Esophagus squamous epithelium (tissue), 5 donors: Measurements from ENCODE around the gene SHQ1. TPM values are rescaled to one million over a fixed set of nuclear protein-coding genes. Genes with fewer than 3 reads are reported as not detected.

Experiments used
- DNase-seq: peaks from one replicate; lab custom pipeline; 2025; lab: John Stamatoyannopoulos, UW
- H3K27ac ChIP-seq, 4 donors: fragments of 200-600 bp; sonication (generic); one replicate each; pipeline ENCODE4 v1.5.1; 2016 to 2019; ENCODE audit warnings: mild to moderate bottlenecking in 1 of 4
- H3K27me3 ChIP-seq, 4 donors: fragments of 200-600 bp; sonication (generic); 1 replicate in 3 of 4; 2 replicates in 1 of 4; pipeline versions ENCODE4 v1.5.1 to v1.6.0; 2017 to 2021; ENCODE audit warnings: antibody characterized with exemption in 1 of 4
- H3K36me3 ChIP-seq, 3 donors: fragments of 200-600 bp; sonication (generic); one replicate each; pipeline ENCODE4 v1.5.1; 2016 to 2019
- H3K4me1 ChIP-seq, 3 donors: fragments of 200-600 bp; sonication (generic); one replicate each; pipeline ENCODE4 v1.5.1; 2017 to 2019
- H3K4me3 ChIP-seq, 4 donors: fragments of 200-600 bp; sonication (generic); 1 replicate in 3 of 4; 2 replicates in 1 of 4; pipeline ENCODE4 v1.5.1; 2016 to 2019; ENCODE audit warnings: mild to moderate bottlenecking in 2 of 4, moderate library complexity in 1 of 4
- H3K9me3 ChIP-seq, 3 donors: fragments of 200-600 bp; sonication (generic); one replicate each; pipeline ENCODE4 v1.5.1; 2016 to 2019
- POLR2A ChIP-seq, 4 donors: fragments of 450-650 bp; IDR thresholded peaks; one replicate each; pipeline ENCODE4 v1.6.1; 2017; ENCODE audit warnings: antibody characterized with exemption in 4 of 4, mild to moderate bottlenecking in 4 of 4, moderate library complexity in 3 of 4
- WGBS, 2 donors: methylation state at CpG; one replicate each; pipeline ENCODE4 v1.1.5; 2018; 5-methylcytosine and 5-hydroxymethylcytosine counted together
- intact Hi-C: fragments of 100-400 bp; cut with DNase I; formaldehyde crosslinking; loops from one replicate; pipeline ENCODE4 v1.15.0; 2022
- total RNA-seq, 4 donors: library from RNA; depleted of rRNA; stranded (reverse); fragments of >200 nt; gene quantifications; one replicate each; pipeline ENCODE4 v1.1.0, GENCODE V29; 2016
- TF ChIP-seq, protein P1 (sequence below), 6 experiments: fragments of 450-650 bp in 4 of 6; fragments of 200-600 bp in 2 of 6; sonication (generic) in 2 of 6; IDR thresholded peaks; one replicate each; pipeline ENCODE4 v1.5.1; 2016 to 2019; ENCODE audit warnings: antibody characterized with exemption in 6 of 6, mild to moderate bottlenecking in 4 of 6, moderate library complexity in 4 of 6
- donor health status: DM: yes; HTN: yes; CAD: no.

The SHQ1 gene
- total RNA-seq, 4 donors from 2014 or later = 6.7 to 13.4 (median 12.5) TPM

DNA sequence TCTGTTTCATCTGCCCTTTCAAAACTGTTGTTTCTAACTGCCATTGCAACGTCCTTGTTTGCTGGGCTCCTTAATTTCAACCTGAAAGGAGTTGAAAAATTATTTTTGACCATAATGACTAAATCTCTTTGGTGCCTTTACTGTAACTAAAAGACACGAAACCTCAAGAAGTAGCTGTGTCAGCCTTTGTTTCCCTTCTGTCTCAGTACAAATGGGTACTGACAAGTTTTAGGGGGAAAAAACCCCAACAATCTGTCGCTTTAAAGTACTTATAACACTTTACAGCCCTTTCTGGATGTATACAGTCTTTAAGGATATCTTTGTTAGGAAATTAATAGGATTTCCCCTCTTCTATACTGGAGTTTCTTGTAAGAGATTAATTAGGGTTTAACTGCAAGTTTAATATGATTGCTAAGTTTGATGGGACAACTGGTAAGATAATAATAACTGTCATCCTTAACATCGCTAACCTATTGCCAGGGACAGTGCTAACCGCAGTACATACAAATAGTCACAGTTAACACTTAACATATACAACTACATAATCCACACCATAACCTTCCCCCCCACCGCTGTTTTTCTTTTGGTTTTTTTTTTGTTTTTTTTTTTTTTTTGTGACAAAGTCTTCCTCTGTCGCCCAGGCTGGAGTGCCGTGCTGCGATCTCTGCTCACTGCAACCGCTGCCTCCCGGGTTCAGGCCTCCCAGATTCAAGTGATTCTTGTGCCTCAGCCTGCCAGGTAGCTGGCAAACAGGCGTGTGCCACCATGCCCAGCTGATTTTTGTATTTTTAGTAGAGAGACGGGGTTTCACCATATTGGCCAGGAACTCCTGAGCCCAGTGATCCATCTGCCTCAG is 41.3 kb upstream of the SHQ1 start:
- H3K4me3 ChIP-seq = peak overlapping the region in 3 of 4 donors; percentile 40 to 67 (median 52)
- WGBS, 2 donors = 62 to 67% methylated on average over 11 to 13 of the region's 13 CpGs

DNA sequence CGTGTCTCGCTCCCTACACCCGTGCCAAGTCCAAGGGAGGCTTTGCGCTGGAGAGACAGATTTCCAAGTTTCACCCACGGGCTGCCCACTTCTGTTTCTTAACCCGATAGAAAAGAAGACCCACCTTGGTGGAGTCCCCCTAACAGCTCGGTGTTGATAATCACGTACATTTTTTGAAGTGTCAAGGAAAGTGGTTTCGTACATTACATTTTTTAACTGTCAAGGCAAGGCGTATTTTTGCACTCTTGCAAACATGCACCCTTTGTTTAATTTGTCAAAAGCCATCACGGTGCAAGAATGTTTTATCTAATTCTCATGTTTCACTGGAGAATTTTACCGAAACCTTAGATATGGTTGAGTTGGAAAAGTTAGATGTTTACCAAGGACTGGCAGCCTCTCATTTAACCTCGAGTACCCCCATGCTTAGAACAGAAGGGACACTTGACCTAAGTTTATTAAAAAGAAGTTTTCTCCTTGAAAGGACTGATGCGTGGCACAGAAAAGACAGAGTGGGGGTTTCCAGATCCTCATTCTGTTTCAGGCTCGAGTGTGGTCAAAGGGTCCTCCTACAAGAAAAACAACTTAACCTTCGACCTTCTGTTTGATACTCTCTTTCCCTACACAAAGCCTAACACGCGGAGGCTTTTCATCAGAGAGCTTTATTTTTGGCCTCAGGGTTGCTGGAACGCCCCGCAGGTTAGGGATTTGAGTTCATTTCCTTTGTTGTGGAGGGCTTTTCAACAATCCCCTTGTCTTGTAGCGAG is 40.5 kb upstream of the SHQ1 start:
- DNase-seq = no peak
- Histone ChIP-seq H3K27me3 (peaks cover 0 to 39% (median 0%) of the 10 kb centered on the region in 4 donors), H3K27ac (peak overlapping the region; percentile 56 to 88 (median 70)), H3K4me3 (peak overlapping the region; percentile 17 to 67 (median 46)), H3K4me1 (peaks cover 9 to 61% (median 26%) of the 10 kb centered on the region in 3 donors), H3K9me3 (no peaks in the 10 kb centered on the region), H3K36me3 (no peaks in the 10 kb centered on the region)
- no peak for TF ChIP-seq POLR2A (IDR thresholded peaks at IDR 0.05)
- TF ChIP-seq, protein P1, sequence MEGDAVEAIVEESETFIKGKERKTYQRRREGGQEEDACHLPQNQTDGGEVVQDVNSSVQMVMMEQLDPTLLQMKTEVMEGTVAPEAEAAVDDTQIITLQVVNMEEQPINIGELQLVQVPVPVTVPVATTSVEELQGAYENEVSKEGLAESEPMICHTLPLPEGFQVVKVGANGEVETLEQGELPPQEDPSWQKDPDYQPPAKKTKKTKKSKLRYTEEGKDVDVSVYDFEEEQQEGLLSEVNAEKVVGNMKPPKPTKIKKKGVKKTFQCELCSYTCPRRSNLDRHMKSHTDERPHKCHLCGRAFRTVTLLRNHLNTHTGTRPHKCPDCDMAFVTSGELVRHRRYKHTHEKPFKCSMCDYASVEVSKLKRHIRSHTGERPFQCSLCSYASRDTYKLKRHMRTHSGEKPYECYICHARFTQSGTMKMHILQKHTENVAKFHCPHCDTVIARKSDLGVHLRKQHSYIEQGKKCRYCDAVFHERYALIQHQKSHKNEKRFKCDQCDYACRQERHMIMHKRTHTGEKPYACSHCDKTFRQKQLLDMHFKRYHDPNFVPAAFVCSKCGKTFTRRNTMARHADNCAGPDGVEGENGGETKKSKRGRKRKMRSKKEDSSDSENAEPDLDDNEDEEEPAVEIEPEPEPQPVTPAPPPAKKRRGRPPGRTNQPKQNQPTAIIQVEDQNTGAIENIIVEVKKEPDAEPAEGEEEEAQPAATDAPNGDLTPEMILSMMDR (IDR thresholded peaks at IDR 0.05) = no peak
- WGBS, 2 donors = 7 to 17% methylated on average over 17 to 20 of the region's 21 CpGs
- intact Hi-C loops = no loop called here

More for the DNA sequence above, 41.3 kb upstream of the SHQ1 start:
- H3K4me1 ChIP-seq = peaks cover 9 to 61% (median 26%) of the 10 kb centered on the region in 3 donors
- TF ChIP-seq, protein P1 (IDR thresholded peaks at IDR 0.05) = no peak
- TF ChIP-seq POLR2A (IDR thresholded peaks at IDR 0.05) = no peak
- intact Hi-C loops = no loop called here
- H3K27me3 ChIP-seq = peaks cover 0 to 39% (median 0%) of the 10 kb centered on the region in 4 donors
- no peak for DNase-seq
- peak overlapping the region in 3 of 4 donors; percentile 59 to 88 (median 80) for H3K27ac ChIP-seq
- H3K36me3 ChIP-seq = no peaks in the 10 kb centered on the region
- H3K9me3 ChIP-seq = no peaks in the 10 kb centered on the region

DNA sequence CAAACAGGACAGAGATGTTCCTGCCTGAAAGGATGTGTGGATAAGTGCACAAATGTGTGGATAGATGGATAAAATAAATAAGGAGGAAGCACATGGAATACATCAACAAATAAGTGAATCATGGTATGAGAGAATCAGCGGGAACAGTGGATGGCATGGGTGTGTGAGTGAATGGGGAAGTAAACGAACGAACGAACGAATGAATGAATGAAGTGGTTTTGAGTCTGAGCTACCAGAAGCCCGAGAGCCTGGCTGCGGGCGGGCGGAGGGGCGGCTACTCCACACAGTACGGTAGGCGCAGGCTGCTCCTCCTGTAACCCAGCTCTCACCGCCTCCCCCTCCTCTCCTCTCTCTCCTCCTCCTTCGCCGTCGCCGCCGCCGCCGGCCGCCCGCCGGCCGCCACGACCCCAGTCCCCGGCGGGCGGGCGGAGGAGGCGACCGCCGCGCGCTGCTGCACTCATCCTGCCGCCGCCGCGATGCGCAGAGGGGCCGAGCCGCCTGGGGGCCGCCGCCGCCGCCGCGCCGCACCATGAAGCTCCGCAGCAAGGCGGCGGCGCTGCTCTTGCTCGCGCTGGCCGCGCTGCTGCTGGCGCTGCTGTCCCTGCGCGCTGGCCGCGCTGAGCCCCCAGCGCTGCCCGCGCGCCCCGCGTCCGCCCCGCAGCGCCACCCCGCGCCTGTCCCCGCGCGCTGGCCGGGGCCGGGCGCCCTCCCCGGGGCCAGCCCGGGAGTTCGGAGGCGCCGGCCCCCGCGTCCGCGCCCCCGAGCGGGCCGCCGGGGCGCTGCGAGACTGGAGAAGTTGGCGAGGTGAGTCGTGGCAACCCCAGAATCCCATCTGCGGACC is 39.7 kb upstream of the SHQ1 start, which contains the start of gene GXYLT2:
Gene GXYLT2, plus strand, starts transcription at position 342 of the 841 bp plus-strand sequence. Its CDS starts 188 bp downstream, at position 530.
- peaks cover 0 to 8% (median 0%) of the 10 kb centered on the region in 3 donors for H3K9me3 ChIP-seq
- no peak for DNase-seq
- peaks cover 0 to 39% (median 0%) of the 10 kb centered on the region in 4 donors for H3K27me3 ChIP-seq
- peak within 1 kb of the TSS; percentile 56 to 88 (median 70) for H3K27ac ChIP-seq
- peaks cover 9 to 61% (median 26%) of the 10 kb centered on the region in 3 donors for H3K4me1 ChIP-seq
- peak within 1 kb of the TSS; percentile 28 to 67 (median 46) for H3K4me3 ChIP-seq
- H3K36me3 ChIP-seq = no peaks in the 10 kb centered on the region
- TF ChIP-seq, protein P1 (IDR thresholded peaks at IDR 0.05) = no peak
- intact Hi-C loops = no loop called here
- WGBS, 2 donors = 0% methylated on average over 17 to 28 of the region's 96 CpGs

DNA sequence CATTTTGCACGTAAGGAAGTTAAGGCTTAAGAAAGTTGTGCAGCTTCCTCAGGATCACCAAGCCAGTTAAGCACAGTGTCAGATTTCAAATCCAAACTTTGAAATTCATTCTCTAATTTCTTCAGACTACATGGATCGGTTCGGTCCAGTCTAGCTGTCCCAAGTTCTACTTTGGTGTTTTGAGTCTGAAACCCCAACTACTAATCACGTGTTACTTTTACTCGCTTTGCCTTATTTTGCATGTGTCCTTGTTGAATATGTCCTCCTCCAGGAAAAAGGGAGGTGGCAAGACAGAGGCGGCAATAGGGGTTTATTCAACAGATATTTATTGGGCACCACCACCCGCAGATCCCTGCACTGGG is 39.1 kb upstream of the SHQ1 start:
- H3K36me3 ChIP-seq = no peaks in the 10 kb centered on the region
- peak overlapping the region; percentile 28 to 67 (median 46) for H3K4me3 ChIP-seq
- peaks cover 9 to 55% (median 24%) of the 10 kb centered on the region in 3 donors for H3K4me1 ChIP-seq
- peaks cover 0 to 39% (median 0%) of the 10 kb centered on the region in 4 donors for H3K27me3 ChIP-seq
- intact Hi-C loops = no loop called here
- H3K9me3 ChIP-seq = peaks cover 0 to 11% (median 0%) of the 10 kb centered on the region in 3 donors
- H3K27ac ChIP-seq = peak overlapping the region in 3 of 4 donors; percentile 28 to 88 (median 80)
- TF ChIP-seq, protein P1 (IDR thresholded peaks at IDR 0.05) = no peak
- no peak for TF ChIP-seq POLR2A (IDR thresholded peaks at IDR 0.05)
- WGBS, 2 donors = 0 to 3% methylated on average over 6 to 7 of the region's 7 CpGs
- DNase-seq = no peak
